Measurements from ENCODE around the gene ZNF879. TPM values are rescaled to one million over a fixed set of nuclear protein-coding genes. Genes with fewer than 3 reads are reported as not detected.

ZNF879 gene
- total RNA-seq, 2 donors from 2014 or later, result 5.8 to 6.6 TPM

- H3K9ac ChIP-seq (ENCODE audit: extremely low read depth, low read length, poor library complexity, severe bottlenecking), result no peak overlapping the region
- Mint-ChIP-seq H3K4me3 (no peak overlapping the region), H3K36me3 (ENCODE audit: low read depth) (no peaks in the 10 kb centered on the region), H3K9me3 (peaks cover 56% of the 10 kb centered on the region), H3K27me3 (ENCODE audit: insufficient read depth) (peaks cover 25% of the 10 kb centered on the region), H3K27ac (no peak overlapping the region), H3K4me1 (no peaks in the 10 kb centered on the region)
- H3K4me1 ChIP-seq (ENCODE audit: control insufficient read depth, insufficient read depth, low read length), result no peaks in the 10 kb centered on the region
- DNase-seq, result no peak
- H3K27me3 ChIP-seq (ENCODE audit: control insufficient read depth, insufficient read depth, low read length, poor library complexity, severe bottlenecking), result peaks cover 9% of the 10 kb centered on the region
- H3K9me3 ChIP-seq (ENCODE audit: control insufficient read depth, low read length), result peaks cover 15% of the 10 kb centered on the region
- H3K27ac ChIP-seq (ENCODE audit: low read depth, low read length), result no peak overlapping the region
- WGBS, 2 experiments (ENCODE audit: insufficient coverage in 1 of 2, insufficient read length in 1 of 2), result 86 to 87% methylated on average over 15 to 27 of the region's 27 CpGs
- no peak overlapping the region for H3K4me3 ChIP-seq (ENCODE audit: low read length)
- H3K36me3 ChIP-seq (ENCODE audit: control insufficient read depth, insufficient read depth, low read length), result no peaks in the 10 kb centered on the region
- no peak for TF ChIP-seq CTCF (conservative IDR thresholded peaks at IDR 0.05)
Observed at GRCh38 chr5:178988436-178989220, 35.0 kb upstream of the ZNF879 start.

- Mint-ChIP-seq H3K4me3 (no peak overlapping the region), H3K27me3 (ENCODE audit: insufficient read depth) (peaks cover 32% of the 10 kb centered on the region), H3K27ac (no peak overlapping the region), H3K9me3 (peaks cover 49% of the 10 kb centered on the region), H3K36me3 (ENCODE audit: low read depth) (no peaks in the 10 kb centered on the region), H3K4me1 (no peaks in the 10 kb centered on the region)
- TF ChIP-seq CTCF (conservative IDR thresholded peaks at IDR 0.05), result no peak
- DNase-seq, result no peak
- Histone ChIP-seq H3K36me3 (ENCODE audit: control insufficient read depth, insufficient read depth, low read length) (no peaks in the 10 kb centered on the region), H3K27me3 (ENCODE audit: control insufficient read depth, insufficient read depth, low read length, poor library complexity, severe bottlenecking) (peaks cover 16% of the 10 kb centered on the region), H3K9ac (ENCODE audit: extremely low read depth, low read length, poor library complexity, severe bottlenecking) (no peak overlapping the region), H3K4me1 (ENCODE audit: control insufficient read depth, insufficient read depth, low read length) (no peaks in the 10 kb centered on the region), H3K27ac (ENCODE audit: low read depth, low read length) (no peak overlapping the region), H3K4me3 (ENCODE audit: low read length) (no peak overlapping the region), H3K9me3 (ENCODE audit: control insufficient read depth, low read length) (peaks cover 11% of the 10 kb centered on the region)
- 83 to 90% methylated on average over 7 of the region's 7 CpGs for WGBS, 2 experiments (ENCODE audit: insufficient coverage in 1 of 2, insufficient read length in 1 of 2)
Observed at GRCh38 chr5:178989311-178989710, 34.3 kb upstream of the ZNF879 start.

- Histone ChIP-seq H3K9me3 (ENCODE audit: control insufficient read depth, low read length) (peaks cover 11% of the 10 kb centered on the region), H3K9ac (ENCODE audit: extremely low read depth, low read length, poor library complexity, severe bottlenecking) (no peak overlapping the region), H3K27me3 (ENCODE audit: control insufficient read depth, insufficient read depth, low read length, poor library complexity, severe bottlenecking) (peaks cover 25% of the 10 kb centered on the region), H3K4me1 (ENCODE audit: control insufficient read depth, insufficient read depth, low read length) (no peaks in the 10 kb centered on the region), H3K4me3 (ENCODE audit: low read length) (no peak overlapping the region), H3K36me3 (ENCODE audit: control insufficient read depth, insufficient read depth, low read length) (no peaks in the 10 kb centered on the region), H3K27ac (ENCODE audit: low read depth, low read length) (no peak overlapping the region)
- peaks cover 39% of the 10 kb centered on the region for H3K27me3 Mint-ChIP-seq (ENCODE audit: insufficient read depth)
- WGBS, 2 experiments (ENCODE audit: insufficient coverage in 1 of 2, insufficient read length in 1 of 2), result 82 to 90% methylated on average over 6 to 12 of the region's 12 CpGs
- H3K4me1 Mint-ChIP-seq, result peaks cover 2% of the 10 kb centered on the region
- no peak for TF ChIP-seq CTCF (conservative IDR thresholded peaks at IDR 0.05)
- H3K27ac Mint-ChIP-seq, result no peak overlapping the region
- H3K36me3 Mint-ChIP-seq (ENCODE audit: low read depth), result no peaks in the 10 kb centered on the region
- peaks cover 38% of the 10 kb centered on the region for H3K9me3 Mint-ChIP-seq
- no peak for DNase-seq
- H3K4me3 Mint-ChIP-seq, result no peak overlapping the region
Observed at GRCh38 chr5:178990491-178990890, 33.1 kb upstream of the ZNF879 start.
